ENCODE results near the gene SMYD3. TPM values are rescaled to one million over a fixed set of nuclear protein-coding genes. Genes with fewer than 3 reads are reported as not detected.

SMYD3 gene
- total and polyA plus RNA-seq, 2 of the 4 experiments (the other 2 are of a cell fraction), result 26.5 to 37.6 TPM

DNA sequence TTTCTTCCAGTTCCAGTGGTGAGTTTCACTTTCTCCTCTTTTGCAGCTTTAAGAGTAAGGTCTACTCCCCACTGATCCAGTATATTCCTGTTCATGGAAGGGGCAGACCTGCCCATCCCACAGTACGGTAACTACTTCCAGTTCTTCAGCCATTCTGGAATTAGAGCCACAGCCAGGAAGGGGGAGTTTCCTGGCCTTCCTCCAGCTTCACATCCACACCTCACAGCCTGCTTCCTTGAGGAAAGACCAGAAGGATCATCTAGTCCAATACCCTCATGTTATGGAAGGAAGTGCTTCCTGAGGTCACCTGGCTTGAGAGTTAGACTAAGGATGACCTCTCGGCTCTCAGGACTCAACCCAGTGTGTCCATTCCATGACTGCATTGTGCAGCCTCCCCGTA lies 754.5 kb downstream of the SMYD3 start:
- no peak overlapping the region for H4K91ac ChIP-seq (ENCODE audit: insufficient read depth, low read depth, low read length)
- no peak overlapping the region for H2BK15ac ChIP-seq (ENCODE audit: low read depth, low read length)
- H2AK5ac ChIP-seq (ENCODE audit: low read depth, low read length), result peak overlapping the region; percentile 27; the same call in 1 of the 2 replicates
- DNase-seq (no peak), ATAC-seq (ENCODE audit: low read depth) (no peak)
- H2AK9ac ChIP-seq (replicated peaks; ENCODE audit: low read depth, low read length, poor library complexity), result no peak overlapping the region
- H2BK20ac ChIP-seq (ENCODE audit: low read depth, low read length), result no peak overlapping the region
- H4K5ac ChIP-seq (ENCODE audit: low read depth, low read length), result 0 out of 2 replicates have a peak overlapping the region, but pooled peaks have one; percentile 44
- in situ Hi-C loops (cut with MboI; ENCODE audit: low sequenced_read_pairs), result no loop called here
- no peak overlapping the region for H3K56ac ChIP-seq (ENCODE audit: extremely low read depth, insufficient read depth, low read length)
- H3K18ac ChIP-seq (ENCODE audit: low read depth, low read length), result no peak overlapping the region
- ChIA-PET CTCF (no interaction called here), POLR2A (ENCODE audit: unreplicated experiment) (no interaction called here)
- H3K4me3 ChIP-seq (ENCODE audit: insufficient read depth, low read depth, low read length), result no peak overlapping the region
- BruUV-seq (replicated peaks), result no TSS peak
- H3K4me1 ChIP-seq (ENCODE audit: control insufficient read depth, insufficient read depth, low read length), result peaks cover 3% of the 10 kb centered on the region; the same call in 1 of the 2 replicates
- no peak overlapping the region for H2BK5ac ChIP-seq (ENCODE audit: low read depth, low read length, poor library complexity, severe bottlenecking)
- H3K27ac ChIP-seq (ENCODE audit: insufficient read depth, low read length), result no peak overlapping the region
- no peak overlapping the region for H3K23ac ChIP-seq (ENCODE audit: low read depth, low read length)
- no peaks in the 10 kb centered on the region for H3K9me1 ChIP-seq (ENCODE audit: insufficient read depth, low read length)
- H4K20me1 ChIP-seq (ENCODE audit: insufficient read depth, low read length), result no peaks in the 10 kb centered on the region
- H3K14ac ChIP-seq (replicated peaks; ENCODE audit: low read depth, low read length), result no peak overlapping the region; the same call in 1 of the 2 replicates
- no peak overlapping the region for H3K9ac ChIP-seq (ENCODE audit: low read depth, low read length)
- whole genome bisulfite sequencing, 2 experiments (ENCODE audit: extremely low coverage in 2 of 2, insufficient read length in 1 of 2), result no CpG with 5 or more reads among the region's 3 CpGs
- intact Hi-C loops (cut with micrococcal nuclease), result no loop called here
- peak overlapping the region; percentile 39 for H3K4ac ChIP-seq (ENCODE audit: low read depth, low read length)
- H4K8ac ChIP-seq (ENCODE audit: low read depth in 2 of 2, low read length in 2 of 2), result no peak overlapping the region
- H3K27me3 ChIP-seq (ENCODE audit: control insufficient read depth, insufficient read depth, low read length), result no peaks in the 10 kb centered on the region
- H3K36me3 ChIP-seq (ENCODE audit: control insufficient read depth, insufficient read depth, low read length), result no peaks in the 10 kb centered on the region
- H2BK120ac ChIP-seq (ENCODE audit: low read depth, low read length), result peak overlapping the region; percentile 3; the same call in 1 of the 2 replicates
- TF ChIP-seq CEBPB (IDR thresholded peaks at IDR 0.05; ENCODE audit: low read depth, low read length) (no peak), FOS (IDR thresholded peaks at IDR 0.05; ENCODE audit: low read depth, low read length) (no peak), MXI1 (IDR thresholded peaks at IDR 0.05; ENCODE audit: borderline replicate concordance, low read depth, low read length) (no peak), RFX5 (IDR thresholded peaks at IDR 0.05; ENCODE audit: low read depth, low read length) (no peak), MAZ (IDR thresholded peaks at IDR 0.05; ENCODE audit: borderline replicate concordance, low read depth, low read length) (no peak), NFE2L2 (IDR thresholded peaks at IDR 0.05; ENCODE audit: low read depth, low read length) (no peak), MAFK (IDR thresholded peaks at IDR 0.05; ENCODE audit: low read depth, low read length) (no peak), BHLHE40 (IDR thresholded peaks at IDR 0.05; ENCODE audit: low read depth, low read length) (no peak), SMC3 (IDR thresholded peaks at IDR 0.05; ENCODE audit: low read depth, low read length) (no peak), RAD21 (IDR thresholded peaks at IDR 0.05; ENCODE audit: low read length) (no peak), RCOR1 (IDR thresholded peaks at IDR 0.05; ENCODE audit: insufficient replicate concordance, low read length) (no peak), POLR2A (IDR thresholded peaks at IDR 0.05; ENCODE audit: low read depth, low read length) (no peak), CHD1 (IDR thresholded peaks at IDR 0.05; ENCODE audit: low read depth, low read length) (no peak)
- TF ChIP-seq, protein P1, sequence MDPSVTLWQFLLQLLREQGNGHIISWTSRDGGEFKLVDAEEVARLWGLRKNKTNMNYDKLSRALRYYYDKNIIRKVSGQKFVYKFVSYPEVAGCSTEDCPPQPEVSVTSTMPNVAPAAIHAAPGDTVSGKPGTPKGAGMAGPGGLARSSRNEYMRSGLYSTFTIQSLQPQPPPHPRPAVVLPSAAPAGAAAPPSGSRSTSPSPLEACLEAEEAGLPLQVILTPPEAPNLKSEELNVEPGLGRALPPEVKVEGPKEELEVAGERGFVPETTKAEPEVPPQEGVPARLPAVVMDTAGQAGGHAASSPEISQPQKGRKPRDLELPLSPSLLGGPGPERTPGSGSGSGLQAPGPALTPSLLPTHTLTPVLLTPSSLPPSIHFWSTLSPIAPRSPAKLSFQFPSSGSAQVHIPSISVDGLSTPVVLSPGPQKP (IDR thresholded peaks at IDR 0.05; ENCODE audit: borderline replicate concordance, low read depth, low read length), result no peak
- TF ChIP-seq, protein P2, sequence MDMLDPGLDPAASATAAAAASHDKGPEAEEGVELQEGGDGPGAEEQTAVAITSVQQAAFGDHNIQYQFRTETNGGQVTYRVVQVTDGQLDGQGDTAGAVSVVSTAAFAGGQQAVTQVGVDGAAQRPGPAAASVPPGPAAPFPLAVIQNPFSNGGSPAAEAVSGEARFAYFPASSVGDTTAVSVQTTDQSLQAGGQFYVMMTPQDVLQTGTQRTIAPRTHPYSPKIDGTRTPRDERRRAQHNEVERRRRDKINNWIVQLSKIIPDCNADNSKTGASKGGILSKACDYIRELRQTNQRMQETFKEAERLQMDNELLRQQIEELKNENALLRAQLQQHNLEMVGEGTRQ (IDR thresholded peaks at IDR 0.05; ENCODE audit: low read depth, low read length), result no peak
- TF ChIP-seq, protein P3, sequence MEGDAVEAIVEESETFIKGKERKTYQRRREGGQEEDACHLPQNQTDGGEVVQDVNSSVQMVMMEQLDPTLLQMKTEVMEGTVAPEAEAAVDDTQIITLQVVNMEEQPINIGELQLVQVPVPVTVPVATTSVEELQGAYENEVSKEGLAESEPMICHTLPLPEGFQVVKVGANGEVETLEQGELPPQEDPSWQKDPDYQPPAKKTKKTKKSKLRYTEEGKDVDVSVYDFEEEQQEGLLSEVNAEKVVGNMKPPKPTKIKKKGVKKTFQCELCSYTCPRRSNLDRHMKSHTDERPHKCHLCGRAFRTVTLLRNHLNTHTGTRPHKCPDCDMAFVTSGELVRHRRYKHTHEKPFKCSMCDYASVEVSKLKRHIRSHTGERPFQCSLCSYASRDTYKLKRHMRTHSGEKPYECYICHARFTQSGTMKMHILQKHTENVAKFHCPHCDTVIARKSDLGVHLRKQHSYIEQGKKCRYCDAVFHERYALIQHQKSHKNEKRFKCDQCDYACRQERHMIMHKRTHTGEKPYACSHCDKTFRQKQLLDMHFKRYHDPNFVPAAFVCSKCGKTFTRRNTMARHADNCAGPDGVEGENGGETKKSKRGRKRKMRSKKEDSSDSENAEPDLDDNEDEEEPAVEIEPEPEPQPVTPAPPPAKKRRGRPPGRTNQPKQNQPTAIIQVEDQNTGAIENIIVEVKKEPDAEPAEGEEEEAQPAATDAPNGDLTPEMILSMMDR (conservative IDR thresholded peaks at IDR 0.05; ENCODE audit: low read depth, low read length), result no peak
- dilution Hi-C loops (cut with HindIII; ENCODE audit: low sequenced_read_pairs, unreplicated experiment), result no loop called here
- peak overlapping the region; percentile 12 for H2AFZ ChIP-seq (replicated peaks; ENCODE audit: low read length, poor library complexity)
- H3K9me3 ChIP-seq (ENCODE audit: control insufficient read depth, insufficient read depth, low read length), result peaks cover 6% of the 10 kb centered on the region
- H3K4me2 ChIP-seq (ENCODE audit: low read depth, low read length), result no peak overlapping the region
- H3K79me1 ChIP-seq (ENCODE audit: low read depth in 1 of 2, low read length in 2 of 2), result no peaks in the 10 kb centered on the region
